GM23338 (cell line): ENCODE results near the gene ATF7IP. TPM values are rescaled to one million over a fixed set of nuclear protein-coding genes. Genes with fewer than 3 reads are reported as not detected.

Source experiments
- ATAC-seq: fragments of 200-7000 bp; cut with Tn5 transposase; 3 replicates; pipeline ENCODE4 v1.9.1; 2020
- DNase-seq: peaks from one replicate; pipeline ENCODE4 v3.0.0-alpha.2; 2015; ENCODE audit warnings: low spot score
- H2AFZ ChIP-seq: fragments of 200-600 bp; sonication (generic); 2 replicates; pipeline ENCODE4 v1.8.0; 2016; ENCODE audit warnings: antibody characterized with exemption, mild to moderate bottlenecking, moderate library complexity
- H3F3A ChIP-seq: fragments of 200-600 bp; sonication (generic); replicated peaks from 2 replicates; pipeline ENCODE4 v1.8.0; 2017; ENCODE audit warnings: antibody characterized with exemption, mixed run types, low read depth
- H3K27ac ChIP-seq: fragments of 200-600 bp; sonication (generic); 2 replicates; pipeline ENCODE4 v1.6.1; 2016; ENCODE audit warnings: low read depth
- H3K27me3 ChIP-seq: fragments of 200-600 bp; sonication (generic); 2 replicates; pipeline ENCODE4 v1.8.0; 2016; ENCODE audit warnings: mild to moderate bottlenecking, mixed run types, moderate library complexity; ENCODE audit not compliant: insufficient read depth
- H3K36me3 ChIP-seq: fragments of 200-600 bp; sonication (generic); 2 replicates; pipeline ENCODE4 v1.8.0; 2016; ENCODE audit warnings: mild to moderate bottlenecking; ENCODE audit not compliant: insufficient read depth
- H3K4me1 ChIP-seq: fragments of 200-600 bp; sonication (generic); 2 replicates; pipeline ENCODE4 v1.8.0; 2016; ENCODE audit warnings: mild to moderate bottlenecking, moderate library complexity; ENCODE audit not compliant: insufficient read depth
- H3K4me2 ChIP-seq: fragments of 200-600 bp; sonication (generic); 2 replicates; pipeline ENCODE4 v1.7.1; 2017; ENCODE audit warnings: mixed run types
- H3K4me3 ChIP-seq: fragments of 200-600 bp; sonication (generic); 2 replicates; pipeline ENCODE4 v1.6.1; 2016; ENCODE audit warnings: mixed run types
- H3K79me2 ChIP-seq: fragments of 200-600 bp; sonication (generic); replicated peaks from 2 replicates; pipeline ENCODE4 v1.8.0; 2017; ENCODE audit warnings: mild to moderate bottlenecking; ENCODE audit not compliant: insufficient read depth
- H3K9me2 ChIP-seq: fragments of 200-600 bp; sonication (generic); 2 replicates; pipeline ENCODE4 v1.8.0; 2017; ENCODE audit not compliant: insufficient read depth
- H4K20me1 ChIP-seq: fragments of 200-600 bp; sonication (generic); replicated peaks from 2 replicates; pipeline ENCODE4 v1.8.0; 2017; ENCODE audit warnings: mild to moderate bottlenecking; ENCODE audit not compliant: insufficient read depth
- H3K27ac Mint-ChIP-seq: 2 replicates; pipeline ENCODE4 v1.8.0; 2020; ENCODE audit warnings: inconsistent platforms, mild to moderate bottlenecking, moderate library complexity, mixed read lengths
- H3K27me3 Mint-ChIP-seq: 3 replicates; pipeline ENCODE4 v1.8.0; 2022; ENCODE audit warnings: low read depth, mild to moderate bottlenecking, moderate library complexity, mixed read lengths, inconsistent platforms; ENCODE audit not compliant: insufficient read depth, poor library complexity
- H3K36me3 Mint-ChIP-seq: 3 replicates; pipeline ENCODE4 v1.8.0; 2021; ENCODE audit warnings: low read depth, mild to moderate bottlenecking, inconsistent platforms, moderate library complexity, mixed read lengths
- H3K4me1 Mint-ChIP-seq: 3 replicates; pipeline ENCODE4 v1.8.0; 2020; ENCODE audit warnings: mild to moderate bottlenecking, inconsistent platforms, mixed read lengths
- H3K4me3 Mint-ChIP-seq: 3 replicates; pipeline ENCODE4 v1.8.0; 2021; ENCODE audit warnings: moderate library complexity, mild to moderate bottlenecking, inconsistent platforms, mixed read lengths
- H3K9me3 Mint-ChIP-seq: 3 replicates; pipeline ENCODE4 v1.8.0; 2020; ENCODE audit warnings: moderate library complexity, mild to moderate bottlenecking, inconsistent platforms, mixed read lengths
- CREB1 ChIP-seq: fragments of 250-450 bp; sonication (Bioruptor Pico); IDR thresholded peaks from 2 replicates; pipeline ENCODE4 v1.5.0; 2020; ENCODE audit warnings: low read depth, mild to moderate bottlenecking, moderate library complexity
- CTCF ChIP-seq, 2 experiments: fragments of 200-600 bp in 1 of 2; sonication (generic) in 1 of 2; conservative IDR thresholded peaks; 2 replicates each; pipeline versions ENCODE4 v1.5.1 to v1.6.1; 2016 to 2017; ENCODE audit warnings: antibody characterized with exemption in 2 of 2, low read depth in 2 of 2, mild to moderate bottlenecking in 2 of 2, moderate library complexity in 1 of 2
- ETS1 ChIP-seq: IDR thresholded peaks from 2 replicates; pipeline ENCODE4 v1.6.1; 2016; ENCODE audit warnings: antibody characterized with exemption
- EZH2 ChIP-seq: fragments of 200-600 bp; sonication (generic); IDR thresholded peaks from one replicate; pipeline ENCODE4 v1.8.0; 2017; ENCODE audit warnings: antibody characterized with exemption, mild to moderate bottlenecking, low read depth; ENCODE audit not compliant: unreplicated experiment
- EZH2phosphoT487 ChIP-seq: fragments of 200-600 bp; sonication (generic); IDR thresholded peaks from one replicate; pipeline ENCODE4 v1.8.1; 2018; ENCODE audit warnings: antibody characterized with exemption; ENCODE audit not compliant: unreplicated experiment
- JUNB ChIP-seq: IDR thresholded peaks from one replicate; pipeline ENCODE4 v1.6.1; 2016; ENCODE audit warnings: antibody characterized with exemption; ENCODE audit not compliant: unreplicated experiment
- NANOG ChIP-seq: IDR thresholded peaks from 2 replicates; pipeline ENCODE4 v1.6.1; 2016; ENCODE audit warnings: antibody characterized with exemption, borderline replicate concordance
- POLR2AphosphoS5 ChIP-seq: IDR thresholded peaks from 2 replicates; pipeline ENCODE4 v1.6.1; 2016; ENCODE audit warnings: antibody characterized with exemption, low read depth
- REST ChIP-seq: IDR thresholded peaks from one replicate; pipeline ENCODE4 v1.6.1; 2018; ENCODE audit warnings: antibody characterized with exemption; ENCODE audit not compliant: unreplicated experiment
- STAT1 ChIP-seq: IDR thresholded peaks from one replicate; pipeline ENCODE4 v1.6.1; 2016; ENCODE audit warnings: antibody characterized with exemption; ENCODE audit not compliant: unreplicated experiment
- ZNF114 ChIP-seq: fragments of 250-450 bp; sonication (Bioruptor Pico); IDR thresholded peaks from 2 replicates; pipeline ENCODE4 v1.5.0; 2020; ENCODE audit warnings: mild to moderate bottlenecking, moderate library complexity
- ZNF331 ChIP-seq: fragments of 250-450 bp; sonication (Bioruptor Pico); IDR thresholded peaks from 2 replicates; pipeline ENCODE4 v1.5.0; 2020; ENCODE audit warnings: low read depth, mild to moderate bottlenecking, moderate library complexity
- ZNF462 ChIP-seq: fragments of 250-450 bp; sonication (Bioruptor Pico); IDR thresholded peaks from 2 replicates; pipeline ENCODE4 v1.5.0; 2020; ENCODE audit warnings: mild to moderate bottlenecking, moderate library complexity
- polyA plus RNA-seq: library from polyadenylated mRNA; unstranded; fragments of >200 nt; fragmentation: Nextera tagmentation; extraction: Ambion mirVana; gene quantifications from 2 replicates; pipeline ENCODE4 v1.2.1, GENCODE V29; 2016
- total RNA-seq: library from RNA; depleted of rRNA; stranded (reverse); fragments of >200 nt; shearing (Covaris generic); gene quantifications from 2 replicates; pipeline ENCODE4 v1.2.3, GENCODE V29; 2014

ATF7IP gene
- total and polyA plus RNA-seq, 2 experiments from 2014 or later, result 76.4 to 118 TPM

- Mint-ChIP-seq H3K4me3 (no peak overlapping the region), H3K27me3 (no peaks in the 10 kb centered on the region), H3K36me3 (peaks cover 3% of the 10 kb centered on the region; the same call in 2 of the 3 replicates), H3K9me3 (peaks cover 20% of the 10 kb centered on the region; the same call in 2 of the 3 replicates), H3K27ac (no peak overlapping the region), H3K4me1 (peaks cover 5% of the 10 kb centered on the region; the same call in 1 of the 3 replicates)
- Histone ChIP-seq H3K36me3 (no peaks in the 10 kb centered on the region), H3F3A (no peaks in the 10 kb centered on the region), H3K9me2 (no peaks in the 10 kb centered on the region), H3K4me3 (no peak overlapping the region), H3K27me3 (no peaks in the 10 kb centered on the region), H3K4me1 (no peaks in the 10 kb centered on the region), H3K27ac (no peak overlapping the region), H3K4me2 (no peak overlapping the region), H4K20me1 (no peaks in the 10 kb centered on the region), H2AFZ (no peak overlapping the region), H3K79me2 (no peaks in the 10 kb centered on the region)
- ATAC-seq (no peak), DNase-seq (no peak)
- TF ChIP-seq NANOG (no peak), ETS1 (no peak), ZNF331 (no peak), JUNB (no peak), STAT1 (no peak), REST (no peak), EZH2 (no peak), CREB1 (CRISPR knock-in tag) (no peak), ZNF114 (CRISPR knock-in tag) (no peak), POLR2AphosphoS5 (no peak), ZNF462 (CRISPR knock-in tag) (no peak), EZH2phosphoT487 (no peak), CTCF (conservative IDR thresholded peaks at IDR 0.05; ENCODE audit: low read depth in 2 of 2) (no peak)
Measured at GRCh38 chr12:14525964-14526363, 160.5 kb downstream of the ATF7IP start.
